ENCODE data around the gene RUBCN.
"Not testable (repeated sequence)": the region's sequence is repeated elsewhere in the genome, so short reads cannot be mapped to it uniquely, and the experiment has no call there.

DNA sequence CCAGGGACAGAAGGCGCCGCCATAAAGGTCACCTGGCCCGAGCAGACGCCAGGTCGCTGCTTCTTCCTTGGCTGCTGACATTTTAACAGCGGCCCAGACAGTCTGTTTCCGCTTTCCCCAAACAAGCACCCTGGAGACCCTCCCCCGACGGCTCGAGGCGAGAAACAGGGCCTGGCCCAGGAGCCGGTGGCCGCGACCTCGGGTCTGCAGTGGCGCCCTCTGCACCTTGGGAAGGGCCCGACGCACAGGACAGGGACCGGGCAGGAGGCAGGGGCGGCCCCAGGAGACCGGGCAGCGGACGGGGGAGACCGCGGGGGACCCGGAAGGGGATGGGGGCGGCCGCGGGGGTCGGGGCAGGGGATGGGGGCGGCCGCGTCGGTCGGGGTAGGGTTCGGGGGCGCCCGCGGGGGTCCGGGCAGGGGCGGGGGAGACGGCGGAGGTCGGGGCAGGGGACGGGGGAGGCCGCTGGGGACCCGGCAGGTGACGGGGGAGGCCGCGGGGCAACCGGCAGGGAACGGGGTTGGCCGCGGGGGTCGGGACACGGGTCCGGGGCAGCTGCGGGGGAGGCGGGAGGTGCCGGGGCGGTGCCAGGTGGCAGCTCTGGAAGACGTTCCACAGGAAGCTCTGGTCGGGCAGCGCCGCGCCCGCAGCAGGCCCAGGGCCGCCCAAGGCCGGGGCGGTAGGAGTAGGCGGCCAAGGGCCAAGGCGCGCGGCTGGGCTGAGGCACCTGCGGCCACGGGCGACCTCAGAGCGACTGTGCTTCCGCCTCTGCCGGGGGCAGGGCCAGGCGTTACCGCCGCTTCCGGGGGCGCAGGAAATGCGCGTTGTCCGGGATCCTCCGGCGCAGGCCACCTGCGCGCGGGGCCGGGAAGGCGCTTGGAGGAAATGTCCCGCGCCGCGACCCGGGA lies 82.4 kb downstream of the RUBCN start:
- TF ChIP-seq, protein P1, sequence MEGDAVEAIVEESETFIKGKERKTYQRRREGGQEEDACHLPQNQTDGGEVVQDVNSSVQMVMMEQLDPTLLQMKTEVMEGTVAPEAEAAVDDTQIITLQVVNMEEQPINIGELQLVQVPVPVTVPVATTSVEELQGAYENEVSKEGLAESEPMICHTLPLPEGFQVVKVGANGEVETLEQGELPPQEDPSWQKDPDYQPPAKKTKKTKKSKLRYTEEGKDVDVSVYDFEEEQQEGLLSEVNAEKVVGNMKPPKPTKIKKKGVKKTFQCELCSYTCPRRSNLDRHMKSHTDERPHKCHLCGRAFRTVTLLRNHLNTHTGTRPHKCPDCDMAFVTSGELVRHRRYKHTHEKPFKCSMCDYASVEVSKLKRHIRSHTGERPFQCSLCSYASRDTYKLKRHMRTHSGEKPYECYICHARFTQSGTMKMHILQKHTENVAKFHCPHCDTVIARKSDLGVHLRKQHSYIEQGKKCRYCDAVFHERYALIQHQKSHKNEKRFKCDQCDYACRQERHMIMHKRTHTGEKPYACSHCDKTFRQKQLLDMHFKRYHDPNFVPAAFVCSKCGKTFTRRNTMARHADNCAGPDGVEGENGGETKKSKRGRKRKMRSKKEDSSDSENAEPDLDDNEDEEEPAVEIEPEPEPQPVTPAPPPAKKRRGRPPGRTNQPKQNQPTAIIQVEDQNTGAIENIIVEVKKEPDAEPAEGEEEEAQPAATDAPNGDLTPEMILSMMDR (IDR thresholded peaks at IDR 0.05 in 8 of 11, conservative IDR thresholded peaks at IDR 0.05 in 3 of 11), result not testable (repeated sequence)
- not testable (repeated sequence) for TF ChIP-seq POLR2A (IDR thresholded peaks at IDR 0.05)
